ENCODE measurements around the gene TMEM132D.

Gene TMEM132D

DNA sequence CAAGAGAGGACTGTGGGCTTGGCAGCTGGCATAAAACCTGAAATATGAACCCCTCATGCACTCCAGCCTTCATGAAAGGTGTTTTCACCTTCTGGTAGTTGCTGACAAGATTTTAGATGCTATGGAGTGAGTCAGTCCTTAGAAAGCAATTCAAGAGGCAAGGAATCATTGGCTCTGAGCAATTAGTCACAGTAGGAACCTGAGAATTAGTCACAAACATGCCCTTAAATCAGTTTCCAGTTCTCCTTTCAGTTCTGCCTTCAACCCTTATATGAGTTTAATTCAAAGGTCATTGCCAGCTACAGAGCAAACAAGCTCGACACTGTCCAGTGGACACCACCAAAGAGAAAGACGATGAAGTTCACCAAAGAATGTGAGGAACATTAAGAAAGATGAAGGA is 578.3 kb downstream of the TMEM132D start:
- DNase-seq = no peak

DNA sequence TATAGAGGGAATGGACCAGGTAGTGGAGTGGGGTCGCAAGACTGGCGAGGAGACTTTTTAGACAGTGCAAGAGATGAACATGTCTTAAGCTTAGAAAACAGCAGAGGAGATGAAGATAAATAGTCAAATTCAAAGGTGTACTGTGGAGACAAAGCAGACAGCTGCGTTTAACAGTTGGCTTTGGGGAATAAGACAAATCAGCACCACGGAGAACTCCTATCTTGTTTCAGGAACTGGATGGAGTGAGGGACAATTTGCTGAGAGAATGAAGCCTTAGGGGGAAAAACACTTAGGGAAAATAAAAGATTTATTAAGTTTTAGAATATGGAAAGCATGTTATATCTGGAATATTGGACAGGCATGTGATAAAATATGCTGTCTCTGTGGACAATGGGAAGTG is 591.8 kb downstream of the TMEM132D start:
- no peak for DNase-seq

DNA sequence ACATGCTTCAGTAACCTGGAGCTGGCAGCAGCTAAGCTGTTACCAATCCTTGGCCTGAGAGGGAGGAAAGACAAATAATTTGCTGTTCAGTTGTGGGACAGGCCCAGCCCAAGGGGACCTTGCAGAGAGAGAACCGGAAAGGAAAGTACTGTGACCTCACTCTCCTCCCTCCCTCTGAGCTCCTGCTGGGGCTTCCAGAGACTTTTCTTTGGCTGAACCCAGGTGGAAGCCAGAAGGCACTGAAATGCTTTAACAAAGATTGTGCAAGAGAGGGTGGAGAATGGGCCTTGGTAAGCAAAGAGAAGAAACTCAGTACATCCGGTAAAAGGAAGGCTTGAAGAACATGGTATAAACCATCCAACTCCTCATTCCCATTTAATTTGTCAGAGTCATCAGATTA is 593.5 kb downstream of the TMEM132D start:
- DNase-seq = no peak

DNA sequence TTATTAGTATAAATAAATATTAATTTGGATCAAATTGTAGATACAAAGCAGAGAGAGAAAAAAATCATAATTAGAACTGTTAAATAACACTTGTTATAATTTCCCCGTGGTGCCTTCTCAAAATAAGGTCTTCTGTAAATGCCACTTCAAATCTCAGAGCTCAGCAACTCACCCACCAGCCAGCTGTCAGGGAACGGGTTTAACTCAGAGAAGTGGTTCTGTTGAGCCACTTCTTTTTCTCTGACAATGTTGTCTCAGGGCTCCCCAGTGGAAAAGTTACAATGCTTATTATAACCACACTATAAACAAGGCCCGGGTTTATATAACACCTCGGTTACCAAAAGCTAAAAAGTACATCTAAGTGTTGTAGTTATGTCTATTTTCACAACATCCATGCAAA is 598.0 kb downstream of the TMEM132D start:
- no peak for DNase-seq

DNA sequence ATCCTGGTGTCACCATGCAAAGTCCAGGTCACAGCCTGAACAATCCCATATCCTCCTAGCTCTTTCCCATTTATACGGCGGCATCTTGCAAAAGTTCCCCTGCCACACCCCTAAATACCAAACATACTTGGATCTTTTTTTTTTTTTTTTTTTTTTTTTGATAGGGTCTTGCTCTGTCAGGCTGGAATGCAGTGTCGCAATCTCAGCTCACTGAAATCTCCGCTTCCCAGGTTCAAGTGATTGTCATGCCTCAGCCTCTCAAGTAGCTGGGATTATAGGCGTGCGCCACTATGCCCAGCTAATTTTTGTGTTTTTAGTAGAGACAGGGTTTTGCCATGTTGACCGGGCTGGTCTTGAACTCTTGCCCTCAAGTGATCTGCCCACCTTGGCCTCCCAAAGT is 599.3 kb downstream of the TMEM132D start:
- no peak for DNase-seq

DNA sequence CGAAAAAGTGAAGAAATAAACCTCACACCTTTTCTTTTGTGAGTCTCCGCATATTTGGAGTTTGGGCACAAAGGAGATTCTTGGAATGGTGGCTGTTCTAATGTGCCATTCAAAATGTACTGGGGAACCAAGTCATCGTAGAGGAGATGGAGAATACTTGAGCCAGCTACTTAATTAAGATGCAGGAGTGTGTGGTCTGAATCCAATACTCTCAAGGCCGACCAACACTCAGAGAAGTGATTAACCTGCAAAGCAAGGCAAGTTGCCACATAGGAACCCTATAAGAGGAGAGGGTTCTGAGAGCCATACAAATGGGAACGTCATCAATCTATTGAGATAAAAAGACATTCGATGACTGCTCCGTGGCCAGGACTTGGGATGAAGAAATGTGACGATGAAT is 603.8 kb downstream of the TMEM132D start:
- no peak for DNase-seq

DNA sequence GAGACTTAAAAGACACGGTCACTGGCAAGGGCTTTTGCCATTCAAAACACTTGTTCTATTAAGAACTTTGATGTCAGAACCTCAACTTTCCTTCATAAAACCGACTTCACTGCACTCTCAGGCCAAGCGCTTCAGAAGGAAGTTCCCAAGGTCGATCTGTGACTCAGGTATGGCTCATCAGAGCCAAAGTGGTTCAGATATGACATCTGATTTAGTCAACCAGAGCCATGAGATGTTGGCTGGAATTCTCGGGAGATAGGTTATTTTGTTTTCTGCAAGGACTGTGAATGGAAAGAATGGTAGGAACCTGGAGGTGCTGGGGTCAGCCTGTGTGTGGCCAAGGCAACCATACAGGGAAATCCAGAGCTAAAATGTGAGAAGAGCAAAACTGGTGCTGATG is 604.9 kb downstream of the TMEM132D start:
- DNase-seq = no peak

DNA sequence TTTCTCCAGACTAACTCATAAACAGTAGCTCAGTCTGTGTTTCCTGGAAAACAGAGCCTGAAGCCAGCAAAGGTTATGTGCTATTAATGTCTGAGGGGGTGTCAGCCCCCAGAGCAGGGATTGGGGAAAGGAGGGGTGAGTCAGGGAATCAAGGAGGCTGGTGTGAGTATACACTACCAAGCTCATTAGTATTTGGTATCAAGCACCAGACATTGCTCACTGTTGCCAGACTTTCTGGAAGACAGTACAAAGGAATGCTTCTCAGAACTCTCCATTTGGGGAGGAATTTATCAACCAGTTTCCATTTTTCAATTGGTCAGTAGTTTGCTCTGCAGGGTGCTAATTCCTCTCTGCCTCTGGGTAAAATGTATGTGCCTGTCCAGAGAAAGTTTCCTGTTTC is 607.2 kb downstream of the TMEM132D start:
- DNase-seq = no peak

DNA sequence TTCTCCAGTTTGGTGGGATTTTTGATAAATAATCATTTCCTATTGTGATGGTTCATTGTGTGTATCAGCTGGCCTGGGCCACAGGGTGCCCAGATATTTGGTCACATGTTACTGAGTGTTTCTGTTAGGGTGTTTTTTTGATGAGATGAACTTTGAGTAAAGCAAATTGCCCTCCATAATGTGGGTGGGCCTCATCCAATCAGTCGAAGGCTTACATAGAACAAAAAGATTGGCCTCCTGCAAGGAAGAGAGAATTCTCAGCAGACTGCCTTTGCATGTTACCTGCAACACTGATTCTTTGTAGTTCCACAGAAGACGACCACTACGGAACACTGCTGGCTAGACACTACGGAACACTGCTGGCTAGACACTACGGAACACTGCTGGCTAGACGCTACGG is 609.0 kb downstream of the TMEM132D start:
- DNase-seq = no peak

DNA sequence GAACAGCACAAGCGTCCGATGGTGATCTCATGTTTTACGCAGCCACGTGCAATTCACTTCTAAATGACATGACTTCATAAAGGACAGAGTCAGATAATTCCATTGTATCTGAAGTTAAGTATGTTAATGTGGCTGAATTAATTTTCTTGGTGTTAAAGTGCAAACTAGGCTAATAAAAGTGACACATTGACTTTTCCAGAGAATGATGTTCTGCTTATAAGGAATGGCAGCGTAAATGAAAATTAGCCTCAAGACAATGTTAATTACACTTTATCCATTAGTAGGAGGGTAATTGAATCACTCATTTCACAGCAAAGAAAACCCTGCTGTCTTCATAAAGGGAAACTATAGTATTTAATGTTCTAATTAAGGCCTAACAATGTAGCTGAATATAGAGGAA is 624.1 kb downstream of the TMEM132D start:
- DNase-seq = no peak

DNA sequence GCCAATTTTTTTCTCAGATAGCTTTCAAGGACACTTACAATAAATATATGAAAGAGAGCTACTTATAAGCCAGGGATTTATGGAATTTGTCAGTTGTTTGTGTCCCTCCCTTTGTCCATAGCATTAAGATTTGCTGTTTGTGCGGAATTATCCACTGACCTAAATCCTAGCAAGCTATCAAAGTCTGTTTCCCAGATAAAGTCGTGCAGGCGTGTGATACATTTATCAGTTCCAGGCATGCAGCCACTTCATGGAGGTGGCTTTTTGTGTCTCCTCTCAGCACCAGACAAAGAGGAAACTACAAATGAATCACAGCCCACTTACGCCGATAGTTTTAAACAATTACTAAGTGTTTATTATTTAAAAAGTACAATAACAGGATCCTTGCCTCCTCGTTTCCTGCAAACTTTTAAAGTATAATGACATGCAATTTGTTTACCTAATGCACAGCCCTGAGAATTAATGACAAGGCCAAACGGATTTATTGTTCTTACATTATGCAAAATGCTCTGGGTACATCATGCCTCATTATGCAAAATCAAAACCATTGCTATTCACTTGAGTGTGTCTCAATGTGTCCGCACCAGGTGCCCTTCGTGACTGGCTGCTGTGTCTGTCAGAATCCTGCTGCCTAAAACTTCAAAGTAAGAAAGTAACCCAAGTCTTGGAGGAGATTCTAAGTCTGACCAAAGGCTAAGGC is 627.3 kb downstream of the TMEM132D start:
- DNase-seq = no peak

DNA sequence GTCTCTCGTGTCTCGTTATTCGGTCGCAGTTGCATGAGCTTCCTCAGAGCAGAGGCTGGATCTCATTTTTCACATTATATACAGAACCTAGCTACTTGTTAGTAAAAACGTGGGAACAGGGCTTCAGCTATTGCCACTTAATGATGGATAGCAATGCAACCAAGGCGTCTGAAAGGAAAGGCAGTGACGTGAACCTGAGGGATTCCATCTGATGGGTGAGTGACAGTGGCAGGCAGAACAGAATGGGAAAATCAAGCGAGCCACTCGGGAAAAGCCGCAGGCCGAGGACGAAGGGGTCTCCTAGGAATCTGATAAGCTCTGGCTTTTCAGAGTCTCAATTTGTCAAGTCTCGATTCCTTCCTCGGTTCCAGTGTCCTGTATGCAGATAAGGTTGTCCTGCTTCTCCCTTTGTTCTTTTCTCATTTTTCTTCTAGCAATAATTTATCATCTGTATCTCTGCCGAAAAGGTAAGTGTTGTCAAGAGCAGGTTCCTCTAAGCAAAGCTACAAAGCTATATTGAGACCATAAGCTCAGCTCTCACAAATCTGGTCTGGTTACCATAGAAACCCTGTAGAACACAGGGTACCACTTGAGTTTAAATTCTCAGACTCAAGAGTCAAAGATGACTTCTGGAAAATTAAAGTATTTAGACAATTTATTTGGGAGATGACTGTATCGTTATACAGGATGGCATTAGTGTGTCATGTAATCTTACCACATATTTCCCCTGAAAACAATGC is 633.9 kb downstream of the TMEM132D start:
- no peak for DNase-seq

DNA sequence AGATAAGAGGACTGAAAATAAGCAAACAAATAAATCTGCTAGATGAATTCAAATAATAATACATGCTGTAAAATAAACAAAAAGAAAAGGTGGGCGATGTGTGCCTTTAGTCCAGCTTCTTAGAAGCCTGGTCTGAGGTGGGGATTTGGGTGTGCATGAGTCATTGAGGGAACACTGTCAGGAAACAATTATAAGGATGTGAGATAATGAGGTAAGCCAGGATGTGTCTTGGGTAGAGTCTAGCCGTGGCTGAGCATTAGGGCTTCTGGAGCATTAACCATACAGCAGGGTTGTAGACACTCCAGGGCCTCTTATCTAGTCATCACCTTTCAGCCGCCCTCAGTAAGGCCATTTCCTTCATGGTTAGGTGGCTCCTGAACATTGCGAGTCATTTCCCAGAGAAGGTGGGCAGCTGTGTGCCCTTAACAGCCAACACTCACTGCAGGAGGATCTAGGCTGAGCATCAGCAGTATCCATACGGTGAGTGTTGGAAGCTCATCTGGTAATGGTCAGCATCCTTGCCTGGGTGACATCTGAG is 645.0 kb downstream of the TMEM132D start:
- DNase-seq = no peak

DNA sequence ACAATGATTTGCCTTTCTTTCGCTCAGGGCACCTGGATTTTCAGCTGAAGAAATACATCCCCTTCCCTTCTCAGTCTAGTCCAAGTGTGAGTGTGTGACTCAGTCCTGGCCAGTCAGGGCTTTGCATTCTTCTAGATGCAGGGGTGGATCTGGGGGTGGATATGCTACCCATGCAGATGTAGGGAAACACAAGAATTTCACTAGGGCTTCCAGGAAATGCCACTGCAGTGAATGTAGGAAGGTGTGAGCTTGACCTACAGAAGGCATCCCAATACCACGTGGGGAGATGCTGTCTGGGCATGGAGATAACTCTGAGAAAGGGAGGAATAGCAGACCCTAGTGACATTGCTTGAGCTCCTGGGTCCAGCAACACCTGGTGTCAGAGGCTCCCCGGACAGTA is 646.3 kb downstream of the TMEM132D start:
- DNase-seq = no peak

DNA sequence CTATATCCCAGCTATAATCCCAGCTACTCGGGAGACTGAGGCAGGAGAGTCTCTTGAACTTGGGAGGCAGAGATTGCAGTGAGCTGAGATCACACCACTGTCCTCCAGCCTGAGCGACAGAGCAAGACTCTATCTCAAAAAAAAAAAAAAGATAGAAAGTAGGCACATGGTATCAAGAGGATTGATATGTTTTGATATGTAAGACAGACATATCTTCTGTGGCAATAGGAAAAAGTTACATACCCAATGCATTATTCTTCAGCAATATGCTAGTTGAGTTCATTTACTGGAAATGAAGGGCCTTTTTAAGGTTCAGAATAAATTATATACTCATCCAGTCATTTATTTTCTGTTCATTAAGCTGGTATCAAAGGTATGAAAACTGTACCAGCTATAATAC is 657.2 kb downstream of the TMEM132D start:
- DNase-seq = no peak

DNA sequence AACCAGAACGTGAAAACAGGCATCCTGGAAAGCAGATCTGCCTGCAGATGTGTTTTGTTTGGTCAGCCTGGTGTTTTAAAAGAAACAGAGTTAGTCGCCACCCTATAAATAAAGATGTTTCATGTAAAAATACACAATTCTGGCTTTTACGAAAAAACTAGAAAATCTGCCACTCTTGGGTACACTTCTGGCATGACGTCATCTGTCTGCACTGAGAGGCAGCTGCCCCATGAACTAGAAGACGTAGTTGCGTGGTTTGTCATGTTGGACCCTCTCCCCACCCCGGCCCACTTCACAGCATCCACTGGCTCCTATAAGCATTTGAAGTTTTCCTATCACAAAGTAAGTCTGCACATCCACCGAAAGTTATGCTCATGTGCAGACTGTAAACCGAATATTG is 658.1 kb downstream of the TMEM132D start:
- no peak for DNase-seq

DNA sequence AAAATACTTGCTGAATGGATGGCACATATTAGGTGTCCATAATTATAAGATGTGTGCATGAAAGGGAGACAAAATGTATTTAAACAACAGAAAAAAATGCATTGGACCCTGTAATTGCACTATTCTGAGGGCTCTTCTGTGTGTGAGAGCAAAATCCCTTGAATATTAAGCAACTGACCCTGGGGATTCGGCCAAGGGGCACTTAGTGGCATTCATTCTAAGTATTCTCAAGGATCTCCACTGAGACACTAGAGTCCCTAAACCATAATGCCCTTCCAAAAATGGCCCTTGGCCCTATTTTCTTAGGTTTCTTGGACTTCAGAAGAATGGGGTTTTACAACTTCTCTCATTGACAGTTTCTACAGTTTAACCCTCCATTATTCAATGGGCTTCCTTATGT is 662.0 kb downstream of the TMEM132D start:
- DNase-seq = no peak

DNA sequence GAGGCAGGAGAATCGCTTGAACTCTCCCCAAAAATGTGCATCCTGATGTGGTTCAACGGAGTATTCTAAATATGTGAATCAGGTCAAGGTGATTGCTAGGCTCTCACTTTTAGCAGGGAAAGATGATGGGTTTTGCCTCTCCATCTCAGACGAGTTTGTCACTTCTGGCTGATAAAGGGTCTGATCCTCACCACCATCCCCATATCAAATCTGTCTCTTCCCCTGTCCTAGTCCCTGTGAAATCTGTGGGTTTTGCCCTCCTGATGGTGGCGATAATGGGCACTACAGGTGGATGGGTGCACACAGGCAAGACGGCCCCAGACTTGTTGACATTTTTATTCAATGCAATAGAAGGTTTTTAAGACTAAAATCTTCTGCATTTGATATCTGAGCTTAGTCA is 665.9 kb downstream of the TMEM132D start:
- DNase-seq = no peak

DNA sequence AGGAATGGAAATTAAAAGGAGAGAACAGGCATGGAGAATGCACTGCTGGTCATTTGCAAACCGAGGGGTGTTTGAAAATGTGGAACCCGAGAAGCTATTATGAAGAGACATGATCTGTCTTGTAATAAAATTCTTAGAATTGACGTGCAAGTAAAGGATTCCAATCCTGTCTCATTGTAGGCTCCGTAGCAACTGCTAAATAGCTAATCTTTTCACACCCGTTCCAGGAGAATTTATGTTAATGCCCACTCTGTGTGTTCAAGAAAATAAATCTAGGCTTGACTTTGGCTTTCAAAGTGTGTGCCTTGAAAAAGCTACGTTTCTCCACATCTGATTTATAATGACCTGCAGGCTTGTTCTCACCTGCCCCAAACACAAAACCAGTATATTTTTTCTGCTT is 669.6 kb downstream of the TMEM132D start:
- DNase-seq = no peak

DNA sequence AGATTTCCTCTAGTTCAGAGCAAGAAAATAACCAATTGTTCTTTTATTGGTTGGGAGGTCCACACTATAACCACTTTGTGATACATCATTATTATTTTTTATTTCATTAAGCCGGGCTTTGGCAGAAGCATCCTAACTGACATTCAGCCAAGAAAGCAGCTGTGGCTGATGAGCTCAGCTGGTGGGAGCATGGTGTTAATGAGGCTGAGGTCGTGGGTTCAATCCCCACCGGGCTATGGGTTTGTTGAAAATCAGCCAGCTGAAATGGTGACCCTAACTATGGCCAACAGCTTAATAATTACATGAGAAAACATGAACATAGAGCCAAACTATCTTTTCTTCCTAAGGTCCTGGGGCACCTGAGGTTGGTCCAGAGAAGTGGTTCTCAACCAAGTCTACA is 672.3 kb downstream of the TMEM132D start:
- DNase-seq = no peak

DNA sequence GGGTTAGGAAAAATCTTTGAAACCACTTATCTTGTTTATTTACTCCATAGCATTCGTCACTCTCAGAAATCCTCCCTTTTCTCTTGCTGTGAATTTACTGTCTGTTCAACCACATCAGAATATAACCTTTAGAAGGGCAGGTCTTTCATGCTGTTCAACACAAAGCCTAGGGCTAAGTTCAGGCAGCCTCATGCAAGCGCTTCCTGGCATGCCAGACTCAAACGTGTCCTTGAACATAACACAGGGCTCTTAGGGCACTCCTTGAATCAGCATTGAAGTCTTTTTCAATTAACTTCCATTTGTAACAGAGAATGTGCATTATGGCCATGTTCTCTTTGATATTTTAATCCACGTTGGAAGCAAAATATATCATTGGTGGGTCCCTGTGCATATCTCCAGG is 672.8 kb downstream of the TMEM132D start:
- no peak for DNase-seq

DNA sequence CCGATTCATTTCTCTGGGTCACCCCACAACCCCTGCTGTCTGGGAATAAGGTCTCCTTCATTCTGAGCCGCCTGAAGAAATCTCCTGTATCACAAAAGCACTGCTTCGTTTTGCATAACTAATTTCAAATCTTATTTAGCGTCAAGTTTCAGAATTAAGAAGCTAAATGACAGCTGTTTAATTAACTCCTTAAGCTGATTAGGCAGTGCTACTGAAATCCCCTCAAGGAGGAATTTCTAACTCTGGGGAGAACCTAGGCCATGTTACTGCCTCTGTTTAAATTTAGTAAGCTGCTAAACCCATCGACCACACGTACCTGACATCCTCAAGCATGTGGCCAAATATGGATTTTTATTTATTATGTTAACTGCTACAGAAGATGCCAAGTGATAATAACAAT is 677.0 kb downstream of the TMEM132D start:
- no peak for DNase-seq

DNA sequence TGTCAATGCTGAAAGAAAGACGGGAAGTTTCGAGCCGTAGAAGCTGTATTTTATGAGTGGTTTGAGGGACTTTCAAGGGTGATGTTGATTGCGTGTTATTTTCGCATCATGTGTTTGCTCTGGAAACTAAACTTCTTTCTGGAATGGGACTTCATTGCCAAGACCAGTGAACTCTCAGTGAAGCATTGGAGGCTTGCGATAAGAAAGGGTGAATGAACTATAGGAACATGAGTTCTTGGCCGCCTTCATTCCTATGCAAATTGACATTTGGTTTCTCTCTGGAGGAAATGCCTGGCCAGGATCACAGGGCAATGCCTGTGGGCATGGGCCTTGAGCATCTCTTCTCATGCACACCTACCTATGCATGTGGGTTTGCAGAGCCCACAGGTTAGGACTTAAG is 677.8 kb downstream of the TMEM132D start:
- no peak for DNase-seq

DNA sequence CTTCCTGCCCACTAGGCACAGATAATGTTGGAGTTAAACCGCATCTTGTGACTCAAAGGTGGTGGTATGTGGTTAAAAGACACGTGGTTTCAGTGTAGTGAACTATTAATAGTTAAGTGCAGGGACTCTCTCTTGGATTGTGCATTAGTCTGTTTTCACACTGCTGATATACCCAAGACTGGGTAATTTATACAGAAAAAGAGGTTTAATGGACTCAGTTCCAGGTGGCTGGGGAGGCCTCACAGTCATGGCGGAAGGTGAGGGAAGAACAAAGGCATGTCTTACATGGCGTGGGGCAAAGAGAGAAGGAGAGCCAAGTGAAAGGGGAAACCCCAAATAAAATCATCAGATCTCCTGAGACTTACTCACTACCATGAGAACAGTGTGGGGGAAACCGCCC is 688.3 kb downstream of the TMEM132D start:
- no peak for DNase-seq

DNA sequence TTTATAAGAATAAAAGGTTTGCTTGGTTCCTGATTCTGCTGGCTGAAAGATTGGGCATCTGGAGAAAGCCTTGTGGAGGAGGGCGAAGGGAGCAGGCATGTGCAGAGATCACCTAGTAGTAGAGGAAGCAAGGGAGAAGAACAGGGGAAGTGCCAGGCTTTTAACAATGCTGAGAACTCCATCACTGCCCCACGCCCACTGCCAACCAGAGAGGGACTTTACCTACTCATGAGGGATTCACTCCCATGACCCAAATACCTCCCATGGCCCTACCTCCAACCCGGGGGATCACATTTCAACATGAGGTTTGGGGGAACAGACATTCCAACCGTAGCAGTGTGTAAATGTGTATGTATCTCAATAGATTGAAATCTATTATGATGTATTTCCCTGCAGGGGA is 690.3 kb downstream of the TMEM132D start:
- no peak for DNase-seq
